HG03039 (cell line): ENCODE data around the gene LMNA.
"Not testable (repeated sequence)": the region's sequence is repeated elsewhere in the genome, so short reads cannot be mapped to it uniquely, and the experiment has no call there.

Experiments
- ATAC-seq: cut with Tn5 transposase; IDR thresholded peaks from one replicate; pipeline ENCODE4 v1.9.1; 2021; ENCODE audit warnings: mild to moderate bottlenecking, moderate library complexity; ENCODE audit not compliant: unreplicated experiment

The LMNA gene

GRCh38 chr1:156120318-156120717 is 5.8 kb downstream of the LMNA start:
- no peak for ATAC-seq

- not testable (repeated sequence) for ATAC-seq
Measured at GRCh38 chr1:156121005-156121404, 6.5 kb downstream of the LMNA start.

DNA sequence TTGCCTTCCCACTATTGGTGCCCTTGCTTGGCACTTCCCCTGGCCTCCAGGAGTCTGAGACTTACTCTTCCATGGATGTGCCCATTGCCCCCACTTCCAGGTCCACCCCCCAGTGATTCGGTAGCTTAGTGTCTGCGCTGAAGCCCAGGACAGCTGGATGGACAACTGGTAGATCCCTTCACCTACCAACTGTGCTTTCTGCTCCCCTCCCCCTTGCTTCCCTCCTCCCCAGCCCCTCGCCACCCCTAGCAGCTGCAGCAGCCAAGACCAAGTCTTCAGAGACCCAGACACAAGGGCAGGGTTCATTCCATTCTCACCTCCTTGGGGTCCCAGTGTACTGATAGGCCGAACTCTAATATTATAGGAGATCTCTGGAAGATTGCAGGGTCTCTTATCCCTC is 6.9 kb downstream of the LMNA start:
- ATAC-seq, result no peak

- no peak for ATAC-seq
Measured at GRCh38 chr1:156122086-156122485, 7.6 kb downstream of the LMNA start.

GRCh38 chr1:156122519-156123355 is 8.2 kb downstream of the LMNA start:
- no peak for ATAC-seq

DNA sequence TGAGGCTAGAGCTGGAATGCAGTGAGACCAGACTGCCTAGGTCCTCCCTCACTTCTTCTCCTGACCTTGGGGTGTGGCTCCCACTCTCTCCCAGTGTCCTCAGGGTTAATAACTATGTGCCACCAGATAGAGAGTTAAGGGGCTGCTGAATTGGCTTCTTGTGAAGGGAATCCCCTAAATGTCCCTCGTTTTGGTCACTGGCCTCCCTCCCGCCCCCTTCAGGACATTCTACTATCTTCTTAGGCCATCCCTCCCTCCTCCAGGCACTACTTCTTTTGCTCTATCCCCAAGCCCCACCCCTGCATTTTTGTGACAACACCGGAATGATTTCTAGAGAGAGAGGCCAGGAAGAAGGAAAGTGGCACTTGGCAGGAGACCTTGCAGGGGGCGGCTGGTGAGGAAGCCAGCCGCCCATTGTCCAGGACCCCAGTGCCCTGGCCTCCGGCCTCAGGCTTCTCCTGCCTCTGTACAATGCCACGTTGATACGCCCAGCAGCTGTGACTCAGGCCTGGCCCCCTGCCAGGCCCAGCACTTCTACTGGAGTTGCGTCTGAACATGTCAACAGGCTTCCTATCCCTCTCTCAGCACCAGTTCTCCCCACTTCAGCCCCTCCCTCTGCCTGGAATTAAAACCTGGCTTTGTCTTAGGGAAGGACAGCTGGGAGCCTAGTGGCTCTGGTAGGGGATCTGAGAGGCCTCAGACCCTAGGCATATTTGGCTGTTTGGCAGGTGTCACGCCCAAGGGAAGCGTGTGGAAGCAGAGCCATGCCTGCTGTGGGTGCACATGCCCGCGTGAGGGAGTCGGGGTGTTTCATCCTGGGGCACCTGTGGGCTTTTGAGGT is 9.1 kb downstream of the LMNA start:
- no peak for ATAC-seq

DNA sequence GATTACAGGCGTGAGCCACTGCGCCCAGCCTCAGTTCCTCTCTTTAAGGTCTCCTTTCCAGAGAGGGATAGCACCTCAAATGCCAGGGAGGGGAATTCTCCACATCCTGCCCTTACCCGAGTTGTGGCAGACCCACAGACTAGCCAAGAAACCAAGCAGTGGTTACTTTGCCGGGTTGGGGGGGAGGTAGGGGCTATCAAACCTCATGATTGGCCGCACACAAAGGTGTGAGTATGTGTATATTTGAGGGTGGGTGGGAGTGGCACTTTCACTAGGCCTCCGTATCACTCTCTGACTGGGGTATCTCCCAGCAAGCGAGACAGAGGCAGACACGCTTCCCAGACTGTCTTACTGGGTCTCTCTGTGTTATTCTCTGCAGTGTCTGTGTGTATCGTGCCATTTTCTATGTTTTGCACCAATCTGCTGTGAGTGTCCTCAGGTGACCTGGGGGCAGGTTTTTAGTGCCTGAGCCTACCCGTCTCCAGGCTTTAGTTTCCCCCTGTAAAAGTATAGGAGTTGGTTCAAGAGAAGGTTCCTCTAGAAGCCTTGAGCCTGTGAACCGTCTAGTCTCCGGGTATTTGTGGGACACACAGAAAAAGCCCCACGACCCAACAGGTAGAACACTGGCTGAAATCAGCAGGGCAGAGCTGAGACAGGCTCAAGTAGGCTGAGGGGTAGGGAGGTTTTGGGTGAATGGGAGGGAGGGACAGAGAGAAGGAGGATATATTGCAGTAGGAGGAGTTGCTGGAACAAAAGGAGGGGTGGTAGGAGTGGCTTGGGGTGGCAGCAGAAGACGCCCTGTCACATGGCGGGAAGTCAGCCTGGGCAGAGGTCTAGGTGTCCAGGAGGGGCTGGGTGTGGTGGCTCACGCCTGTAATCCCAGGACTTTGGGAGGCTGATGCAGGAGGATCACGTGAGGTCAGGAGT is 10.3 kb downstream of the LMNA start:
- no peak for ATAC-seq

DNA sequence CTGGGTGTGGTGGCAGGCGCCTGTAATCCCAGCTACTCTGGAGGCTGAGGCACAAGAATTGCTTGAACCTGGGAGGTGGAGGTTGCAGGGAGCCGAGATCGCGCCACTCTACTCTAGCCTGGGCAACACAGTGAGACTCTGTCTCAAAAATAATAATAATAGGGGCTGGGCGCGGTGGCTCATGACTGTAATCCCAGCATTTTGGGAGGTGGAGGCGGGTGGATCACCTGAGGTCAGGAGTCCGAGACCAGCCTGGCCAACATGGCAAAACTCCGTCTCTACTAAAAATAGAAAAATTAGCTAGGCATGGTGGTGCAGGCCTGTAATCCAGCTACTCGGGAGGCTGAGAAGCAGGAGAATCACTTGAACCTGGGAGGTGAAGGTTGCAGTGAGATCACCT is 11.0 kb downstream of the LMNA start:
- ATAC-seq, result not testable (repeated sequence)

DNA sequence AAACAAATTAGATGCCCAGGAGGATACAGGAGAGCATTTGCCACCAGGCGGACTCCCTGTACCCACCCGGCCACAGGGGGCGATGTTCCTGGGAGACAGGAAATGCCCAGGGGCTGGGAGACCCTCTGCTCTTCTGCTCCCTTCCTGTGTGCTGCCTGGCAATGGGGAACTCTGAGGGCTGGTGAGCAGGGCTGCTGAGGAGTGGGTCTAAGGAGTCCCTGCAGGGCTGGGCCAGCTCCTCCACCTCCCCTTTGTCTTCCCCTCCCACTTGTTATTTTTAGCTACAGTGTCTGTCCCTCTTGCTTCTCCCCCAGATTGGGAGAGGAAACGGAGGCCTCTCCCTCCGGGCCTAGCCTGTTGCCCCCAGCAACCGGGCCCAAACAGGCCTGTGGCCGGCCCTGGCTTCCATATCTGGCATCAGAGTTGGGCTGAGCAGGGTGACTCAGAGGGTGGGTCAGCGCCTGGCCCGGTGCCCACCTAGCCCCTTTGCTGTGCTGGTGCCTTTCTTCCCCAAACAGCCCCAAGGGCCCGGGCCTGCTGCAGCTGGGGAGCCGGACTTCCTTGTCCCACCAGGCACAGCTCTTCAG is 11.6 kb downstream of the LMNA start:
- ATAC-seq, result peak; percentile 31

GRCh38 chr1:156126630-156127534 is 12.4 kb downstream of the LMNA start:
- no peak for ATAC-seq

DNA sequence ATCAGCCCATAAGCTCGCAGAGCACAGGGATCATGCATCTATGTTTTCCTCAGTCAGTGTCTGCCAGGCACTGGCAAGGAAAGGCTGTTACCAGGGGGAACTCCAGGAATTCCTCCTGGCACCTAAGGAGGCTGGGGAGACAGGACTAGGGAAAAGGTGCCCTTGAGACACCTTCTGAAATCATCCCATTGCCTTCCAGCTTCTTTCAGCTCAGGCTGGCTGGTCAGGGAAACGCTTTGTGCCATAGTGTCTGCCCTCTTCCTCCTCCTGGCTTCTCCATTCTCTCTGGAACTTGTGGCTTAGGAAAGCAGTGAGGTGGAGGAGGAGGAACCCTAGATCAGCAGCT is 13.8 kb downstream of the LMNA start:
- no peak for ATAC-seq

- ATAC-seq, result no peak
Measured at GRCh38 chr1:156128654-156129597, 14.4 kb downstream of the LMNA start.

DNA sequence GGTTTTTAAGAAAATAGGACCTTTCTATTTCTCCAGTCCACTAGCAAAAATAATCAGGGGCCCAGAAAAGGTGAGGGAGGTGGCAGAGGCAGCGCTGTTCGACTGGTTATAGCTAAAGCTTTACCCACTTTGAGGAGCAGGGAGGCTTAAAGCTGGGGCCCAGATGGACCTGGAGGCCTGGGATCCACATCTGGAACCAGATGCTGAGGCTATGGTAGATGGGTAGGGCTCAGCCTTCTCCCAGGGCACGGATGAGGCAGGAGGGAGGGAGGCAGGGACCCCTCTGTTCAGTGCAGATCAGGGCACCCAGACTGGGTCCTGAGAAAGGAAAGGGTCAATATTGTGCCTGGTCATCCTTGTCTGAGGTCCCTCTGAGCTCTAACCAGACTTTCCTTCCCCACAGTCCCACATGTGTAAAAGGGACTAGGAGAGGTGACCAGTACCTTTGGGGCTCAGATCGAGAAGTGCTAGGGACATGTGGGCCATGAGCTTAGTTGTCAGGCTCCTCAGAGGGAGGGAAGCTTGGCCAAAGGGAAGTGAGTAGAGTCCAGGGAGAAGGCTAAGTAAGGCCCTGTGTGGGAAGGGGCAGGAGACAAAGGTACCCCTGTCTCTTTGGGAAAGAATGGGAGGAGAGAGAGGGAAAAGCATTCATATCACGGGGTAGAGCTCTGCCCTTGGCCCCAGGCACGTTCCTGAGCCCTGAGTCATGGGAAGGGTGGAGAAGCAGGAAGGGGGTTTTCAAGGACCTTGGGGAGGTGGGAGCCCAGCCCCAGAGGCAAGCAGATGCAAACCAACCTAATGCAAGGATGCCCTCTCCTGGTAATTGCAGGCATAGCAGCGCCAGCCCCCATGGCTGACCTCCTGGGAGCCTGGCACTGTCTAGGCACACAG is 15.4 kb downstream of the LMNA start:
- ATAC-seq, result no peak

- no peak for ATAC-seq
Measured at GRCh38 chr1:156130578-156130942, 16.0 kb downstream of the LMNA start.

DNA sequence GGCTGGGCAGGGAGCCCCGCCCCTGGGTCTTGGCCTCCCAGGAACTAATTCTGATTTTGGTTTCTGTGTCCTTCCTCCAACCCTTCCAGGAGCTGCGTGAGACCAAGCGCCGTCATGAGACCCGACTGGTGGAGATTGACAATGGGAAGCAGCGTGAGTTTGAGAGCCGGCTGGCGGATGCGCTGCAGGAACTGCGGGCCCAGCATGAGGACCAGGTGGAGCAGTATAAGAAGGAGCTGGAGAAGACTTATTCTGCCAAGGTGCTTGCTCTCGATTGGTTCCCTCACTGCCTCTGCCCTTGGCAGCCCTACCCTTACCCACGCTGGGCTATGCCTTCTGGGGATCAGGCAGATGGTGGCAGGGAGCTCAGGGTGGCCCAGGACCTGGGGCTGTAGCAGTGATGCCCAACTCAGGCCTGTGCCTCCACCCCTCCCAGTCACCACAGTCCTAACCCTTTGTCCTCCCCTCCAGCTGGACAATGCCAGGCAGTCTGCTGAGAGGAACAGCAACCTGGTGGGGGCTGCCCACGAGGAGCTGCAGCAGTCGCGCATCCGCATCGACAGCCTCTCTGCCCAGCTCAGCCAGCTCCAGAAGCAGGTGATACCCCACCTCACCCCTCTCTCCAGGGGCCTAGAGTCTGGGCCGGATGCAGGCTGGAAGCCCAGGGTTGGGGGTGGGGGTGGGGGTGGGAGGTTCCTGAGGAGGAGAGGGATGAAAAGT is 20.4 kb downstream of the LMNA start:
- no peak for ATAC-seq

- ATAC-seq, result no peak
Measured at GRCh38 chr1:156135930-156136871, 21.7 kb downstream of the LMNA start.
